ENCODE measurements around the gene ZBTB43. TPM values are rescaled to one million over a fixed set of nuclear protein-coding genes. Genes with fewer than 3 reads are reported as not detected.

Gene ZBTB43
- total RNA-seq, 1 experiment from 2014 or later: 15.4 TPM

- TF ChIP-seq REST (IDR thresholded peaks at IDR 0.05; ENCODE audit: low read depth) (no peak), YY1 (IDR thresholded peaks at IDR 0.05; ENCODE audit: extremely low read depth, insufficient replicate concordance, low read depth, low read length) (no peak), FOSL1 (IDR thresholded peaks at IDR 0.05; ENCODE audit: low read depth) (no peak), JUND (IDR thresholded peaks at IDR 0.05) (no peak), SIN3A (IDR thresholded peaks at IDR 0.05; ENCODE audit: low read depth) (no peak), EZH2 (IDR thresholded peaks at IDR 0.05) (no peak), ZFX (IDR thresholded peaks at IDR 0.05) (no peak), SP1 (IDR thresholded peaks at IDR 0.05; ENCODE audit: low read depth) (no peak), CTCF (IDR thresholded peaks at IDR 0.05 in 2 of 3, conservative IDR thresholded peaks at IDR 0.05 in 1 of 3; ENCODE audit: borderline replicate concordance in 1 of 3, insufficient read depth in 1 of 3, low read depth in 2 of 3, low read length in 2 of 3) (no peak), SRF (IDR thresholded peaks at IDR 0.05; ENCODE audit: low read depth) (no peak)
- TF ChIP-seq, protein P1, sequence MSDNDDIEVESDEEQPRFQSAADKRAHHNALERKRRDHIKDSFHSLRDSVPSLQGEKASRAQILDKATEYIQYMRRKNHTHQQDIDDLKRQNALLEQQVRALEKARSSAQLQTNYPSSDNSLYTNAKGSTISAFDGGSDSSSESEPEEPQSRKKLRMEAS (IDR thresholded peaks at IDR 0.05): no peak
Observed at GRCh38 chr9:126875756-126876510, 71.1 kb downstream of the ZBTB43 start (continued).

Data from HCT116 (cell line).